GM23338 (cell line): ENCODE data around the gene MOB3C.

Experiments used
- CTCF ChIP-seq, 2 experiments: fragments of 200-600 bp in 1 of 2; sonication (generic) in 1 of 2; conservative IDR thresholded peaks; 2 replicates each; pipeline versions ENCODE4 v1.5.1 to v1.6.1; 2016 to 2017; ENCODE audit warnings: antibody characterized with exemption in 2 of 2, low read depth in 2 of 2, mild to moderate bottlenecking in 2 of 2, moderate library complexity in 1 of 2
- ETS1 ChIP-seq: IDR thresholded peaks from 2 replicates; pipeline ENCODE4 v1.6.1; 2016; ENCODE audit warnings: antibody characterized with exemption
- JUNB ChIP-seq: IDR thresholded peaks from one replicate; pipeline ENCODE4 v1.6.1; 2016; ENCODE audit warnings: antibody characterized with exemption; ENCODE audit not compliant: unreplicated experiment
- POLR2AphosphoS5 ChIP-seq: IDR thresholded peaks from 2 replicates; pipeline ENCODE4 v1.6.1; 2016; ENCODE audit warnings: antibody characterized with exemption, low read depth

- no peak for TF ChIP-seq POLR2AphosphoS5
- TF ChIP-seq CTCF (conservative IDR thresholded peaks at IDR 0.05; ENCODE audit: low read depth in 2 of 2): no peak
- no peak for TF ChIP-seq JUNB
- no peak for TF ChIP-seq ETS1
These were observed 42.8 kb upstream of the MOB3C start for GRCh38 chr1:46659307-46659870.
